Glomerular visceral epithelial cell (primary cell): ENCODE measurements around the gene PRKX.
"Not testable (repeated sequence)": the region's sequence is repeated elsewhere in the genome, so short reads cannot be mapped to it uniquely, and the experiment has no call there.

Experiments used
- DNase-seq: peaks from one replicate; pipeline ENCODE4 v3.0.0-alpha.2; 2016; ENCODE audit errors: extremely low spot score

Gene PRKX

GRCh38 chrX:3711331-3711917, 2.0 kb downstream of the PRKX start:
- DNase-seq: no peak

GRCh38 chrX:3707673-3708274, 5.7 kb downstream of the PRKX start:
- DNase-seq: not testable (repeated sequence)

- DNase-seq: no peak
Observed at GRCh38 chrX:3706481-3706880, 7.0 kb downstream of the PRKX start.

- not testable (repeated sequence) for DNase-seq
Observed at GRCh38 chrX:3703251-3703650, 10.2 kb downstream of the PRKX start.

- DNase-seq: not testable (repeated sequence)
Observed at GRCh38 chrX:3702095-3702494, 11.4 kb downstream of the PRKX start.

GRCh38 chrX:3701445-3701928, 12.0 kb downstream of the PRKX start:
- DNase-seq: not testable (repeated sequence)

- no peak for DNase-seq
Observed at GRCh38 chrX:3699821-3700381, 13.5 kb downstream of the PRKX start.

- DNase-seq: peak; percentile 73
Observed at GRCh38 chrX:3697701-3698279, 15.7 kb downstream of the PRKX start.

- no peak for DNase-seq
Observed at GRCh38 chrX:3697220-3697684, 16.2 kb downstream of the PRKX start.

GRCh38 chrX:3695536-3695935, 17.9 kb downstream of the PRKX start:
- no peak for DNase-seq

- no peak for DNase-seq
Observed at GRCh38 chrX:3690140-3690539, 23.3 kb downstream of the PRKX start.

GRCh38 chrX:3683236-3683635, 30.2 kb downstream of the PRKX start:
- not testable (repeated sequence) for DNase-seq

GRCh38 chrX:3680459-3680858, 33.0 kb downstream of the PRKX start:
- DNase-seq: no peak

GRCh38 chrX:3679669-3680068, 33.8 kb downstream of the PRKX start:
- no peak for DNase-seq

- DNase-seq: no peak
Observed at GRCh38 chrX:3678328-3678727, 35.1 kb downstream of the PRKX start.

- DNase-seq: no peak
Observed at GRCh38 chrX:3674881-3675280, 38.6 kb downstream of the PRKX start.

GRCh38 chrX:3669841-3670475, 43.5 kb downstream of the PRKX start:
- no peak for DNase-seq

GRCh38 chrX:3666975-3667374, 46.5 kb downstream of the PRKX start:
- DNase-seq: no peak

GRCh38 chrX:3664921-3665320, 48.5 kb downstream of the PRKX start:
- DNase-seq: no peak

- not testable (repeated sequence) for DNase-seq
Observed at GRCh38 chrX:3663576-3664250, 49.7 kb downstream of the PRKX start.

- no peak for DNase-seq
Observed at GRCh38 chrX:3659761-3660160, 53.7 kb downstream of the PRKX start.

GRCh38 chrX:3655181-3655580, 58.3 kb downstream of the PRKX start:
- DNase-seq: no peak
